Lung (tissue), 12 donors: ENCODE results near the gene ARL11. TPM values are rescaled to one million over a fixed set of nuclear protein-coding genes. Genes with fewer than 3 reads are reported as not detected.

Experiments
- ATAC-seq: fragments of 200-7000 bp; cut with Tn5 transposase; one replicate; pipeline ENCODE4 v1.9.1; 2020; ENCODE audit warnings: moderate number of reproducible peaks; ENCODE audit not compliant: insufficient read depth, low FRiP score
- DNase-seq, 3 donors: peaks; one replicate each; pipeline ENCODE4 v3.0.0-alpha.2; 2013 to 2017
- H3K27ac ChIP-seq, 2 donors: one replicate each; pipeline ENCODE4 v1.5.1; 2013; ENCODE audit warnings: mild to moderate bottlenecking in 2 of 2, moderate library complexity in 2 of 2, control low read depth in 1 of 2, inconsistent platforms in 1 of 2, low read depth in 1 of 2, low read length in 1 of 2
- H3K27me3 ChIP-seq, 3 donors: one replicate each; pipeline ENCODE4 v1.5.1; 2013; ENCODE audit warnings: low read length in 2 of 3; ENCODE audit not compliant: control insufficient read depth in 3 of 3, insufficient read depth in 3 of 3
- H3K36me3 ChIP-seq, 4 donors: one replicate each; pipeline ENCODE4 v1.5.1; 2013; ENCODE audit warnings: low read length in 4 of 4, mild to moderate bottlenecking in 1 of 4, moderate library complexity in 1 of 4; ENCODE audit not compliant: control insufficient read depth in 4 of 4, insufficient read depth in 4 of 4
- H3K4me1 ChIP-seq, 5 donors: one replicate each; pipeline ENCODE4 v1.5.1; 2013; ENCODE audit warnings: low read length in 5 of 5, mild to moderate bottlenecking in 2 of 5, moderate library complexity in 1 of 5; ENCODE audit not compliant: control insufficient read depth in 5 of 5, insufficient read depth in 5 of 5
- H3K4me3 ChIP-seq: one replicate; pipeline ENCODE4 v1.5.1; 2013; ENCODE audit warnings: mild to moderate bottlenecking, control low read depth, moderate library complexity
- H3K9ac ChIP-seq, 2 donors: one replicate each; pipeline ENCODE4 v1.5.1; 2013; ENCODE audit warnings: low read length in 2 of 2, control low read depth in 1 of 2; ENCODE audit not compliant: insufficient read depth in 1 of 2
- H3K9me3 ChIP-seq, 4 donors: one replicate each; pipeline ENCODE4 v1.5.1; 2013; ENCODE audit warnings: low read length in 3 of 4, mild to moderate bottlenecking in 1 of 4, moderate library complexity in 1 of 4; ENCODE audit not compliant: control insufficient read depth in 4 of 4, insufficient read depth in 3 of 4
- WGBS, 2 donors: extraction: QIAGEN DNeasy Blood & Tissue Kit; methylation state at CpG; one replicate each; pipeline ENCODE4 v1.1.7; 2013; 5-methylcytosine and 5-hydroxymethylcytosine counted together
- polyA plus RNA-seq, 2 donors: library from polyadenylated mRNA; stranded (reverse); fragments of 200-250 nt; gene quantifications; one replicate each; pipeline ENCODE4 v1.2.1, GENCODE V29; 2013
- total RNA-seq, 2 donors: library from RNA; depleted of rRNA in 1 of 2; stranded (reverse); fragments of >200 nt in 1 of 2; gene quantifications; one replicate each; pipeline ENCODE4 v1.2.1, GENCODE V29; 2014 to 2021
- TF ChIP-seq, protein P1 (sequence below): IDR thresholded peaks from 2 replicates; pipeline ENCODE4 v1.5.1; 2012; ENCODE audit warnings: mild to moderate bottlenecking; ENCODE audit errors: control extremely low read depth, extremely low read depth
- donor health status: control.
- donor health status: control.
- donor health status: Bipolar disorder and iron deficiency.
- donor health status: healthy.
- donor health status: DM: yes; HTN: yes; CAD: no.

Gene ARL11
- total and polyA plus RNA-seq, 4 donors = 1.1 to 8.9 (median 4.4) TPM

- Histone ChIP-seq H3K27me3 (no peaks in the 10 kb centered on the region), H3K9me3 (no peaks in the 10 kb centered on the region), H3K27ac (no peak overlapping the region), H3K4me3 (no peak overlapping the region), H3K9ac (no peak overlapping the region), H3K36me3 (no peaks in the 10 kb centered on the region), H3K4me1 (peaks cover 0 to 4% (median 0%) of the 10 kb centered on the region in 5 donors)
- 86% methylated on average over 17 of the region's 17 CpGs for WGBS, 2 donors
- ATAC-seq (no peak), DNase-seq (no peak)
- TF ChIP-seq, protein P1, sequence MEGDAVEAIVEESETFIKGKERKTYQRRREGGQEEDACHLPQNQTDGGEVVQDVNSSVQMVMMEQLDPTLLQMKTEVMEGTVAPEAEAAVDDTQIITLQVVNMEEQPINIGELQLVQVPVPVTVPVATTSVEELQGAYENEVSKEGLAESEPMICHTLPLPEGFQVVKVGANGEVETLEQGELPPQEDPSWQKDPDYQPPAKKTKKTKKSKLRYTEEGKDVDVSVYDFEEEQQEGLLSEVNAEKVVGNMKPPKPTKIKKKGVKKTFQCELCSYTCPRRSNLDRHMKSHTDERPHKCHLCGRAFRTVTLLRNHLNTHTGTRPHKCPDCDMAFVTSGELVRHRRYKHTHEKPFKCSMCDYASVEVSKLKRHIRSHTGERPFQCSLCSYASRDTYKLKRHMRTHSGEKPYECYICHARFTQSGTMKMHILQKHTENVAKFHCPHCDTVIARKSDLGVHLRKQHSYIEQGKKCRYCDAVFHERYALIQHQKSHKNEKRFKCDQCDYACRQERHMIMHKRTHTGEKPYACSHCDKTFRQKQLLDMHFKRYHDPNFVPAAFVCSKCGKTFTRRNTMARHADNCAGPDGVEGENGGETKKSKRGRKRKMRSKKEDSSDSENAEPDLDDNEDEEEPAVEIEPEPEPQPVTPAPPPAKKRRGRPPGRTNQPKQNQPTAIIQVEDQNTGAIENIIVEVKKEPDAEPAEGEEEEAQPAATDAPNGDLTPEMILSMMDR = no peak
Observed at GRCh38 chr13:49651570-49652354, 23.5 kb downstream of the ARL11 start.

DNA sequence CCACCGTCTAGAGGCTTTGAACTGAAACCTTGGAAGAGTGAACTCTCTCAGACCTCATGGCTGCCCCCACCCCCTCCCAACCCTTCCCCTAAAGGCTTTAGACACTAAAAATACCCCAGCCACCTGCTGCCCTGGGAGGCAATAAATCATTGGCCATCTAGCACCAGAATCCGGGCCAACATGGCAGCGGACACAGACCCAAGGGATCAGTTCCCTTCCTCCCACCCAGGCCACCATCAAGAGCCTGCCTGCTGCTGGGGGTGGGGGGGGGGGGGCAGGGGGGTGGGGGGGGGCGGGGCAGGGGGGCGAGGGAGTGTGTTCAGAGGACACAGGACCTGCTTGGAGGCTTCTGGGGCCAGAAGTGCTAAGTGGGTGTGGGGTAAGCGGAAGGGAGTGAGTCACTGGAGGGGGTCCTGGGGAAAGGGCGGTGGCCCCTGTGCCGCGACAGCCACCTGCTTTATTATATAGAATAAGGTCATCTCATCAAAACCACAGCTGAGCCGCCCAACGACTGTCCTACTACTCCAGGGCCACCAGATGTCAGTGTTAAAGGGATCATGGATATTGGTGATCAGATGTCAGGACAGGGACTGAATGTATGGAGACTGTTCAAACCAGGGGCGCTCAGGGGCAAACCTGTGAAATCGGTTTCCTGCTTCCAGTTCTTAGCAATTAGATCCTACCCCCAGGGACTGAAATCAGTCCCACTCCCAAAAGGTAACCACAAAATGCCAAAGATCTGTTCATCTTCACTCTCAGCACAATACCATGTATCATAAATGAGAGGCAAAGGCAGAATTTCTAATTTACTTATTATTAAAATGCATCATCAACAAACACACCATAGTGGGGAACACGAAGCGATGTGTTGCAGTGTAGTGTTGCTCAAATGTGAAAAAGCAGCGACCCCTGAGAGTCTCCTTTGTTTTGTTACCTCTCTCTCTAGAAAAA lies 24.3 kb downstream of the ARL11 start:
- ATAC-seq (no peak), DNase-seq (peak in 2 of 3 donors; percentile 34 to 40)
- 41 to 62% methylated on average over 14 to 16 of the region's 16 CpGs for WGBS, 2 donors
- peaks cover 0 to 6% (median 0%) of the 10 kb centered on the region in 5 donors for H3K4me1 ChIP-seq
- no peaks in the 10 kb centered on the region for H3K9me3 ChIP-seq
- TF ChIP-seq, protein P1 = peak; percentile 7
- H3K27ac ChIP-seq = no peak overlapping the region
- H3K9ac ChIP-seq = no peak overlapping the region
- H3K4me3 ChIP-seq = no peak overlapping the region
- H3K36me3 ChIP-seq = no peaks in the 10 kb centered on the region
- H3K27me3 ChIP-seq = no peaks in the 10 kb centered on the region

GRCh38 chr13:49653478-49653877 lies 25.2 kb downstream of the ARL11 start:
- DNase-seq (no peak), ATAC-seq (no peak)
- Histone ChIP-seq H3K4me3 (no peak overlapping the region), H3K27me3 (no peaks in the 10 kb centered on the region), H3K4me1 (peaks cover 0 to 6% (median 0%) of the 10 kb centered on the region in 5 donors), H3K9me3 (no peaks in the 10 kb centered on the region), H3K9ac (no peak overlapping the region), H3K36me3 (peaks cover 0 to 4% (median under 1%) of the 10 kb centered on the region in 4 donors), H3K27ac (peak overlapping the region in 1 of 2 donors; percentile 43)
- TF ChIP-seq, protein P1 = no peak
